GM21526 (cell line): Measurements from ENCODE around the gene RNLS.
A peak's percentile ranks its signal among the peaks of the same experiment; 100 is the strongest.

Source experiments
- ATAC-seq: cut with Tn5 transposase; IDR thresholded peaks from one replicate; pipeline ENCODE4 v1.9.1; 2021; ENCODE audit warnings: moderate library complexity; ENCODE audit not compliant: unreplicated experiment, low FRiP score

The RNLS gene

DNA sequence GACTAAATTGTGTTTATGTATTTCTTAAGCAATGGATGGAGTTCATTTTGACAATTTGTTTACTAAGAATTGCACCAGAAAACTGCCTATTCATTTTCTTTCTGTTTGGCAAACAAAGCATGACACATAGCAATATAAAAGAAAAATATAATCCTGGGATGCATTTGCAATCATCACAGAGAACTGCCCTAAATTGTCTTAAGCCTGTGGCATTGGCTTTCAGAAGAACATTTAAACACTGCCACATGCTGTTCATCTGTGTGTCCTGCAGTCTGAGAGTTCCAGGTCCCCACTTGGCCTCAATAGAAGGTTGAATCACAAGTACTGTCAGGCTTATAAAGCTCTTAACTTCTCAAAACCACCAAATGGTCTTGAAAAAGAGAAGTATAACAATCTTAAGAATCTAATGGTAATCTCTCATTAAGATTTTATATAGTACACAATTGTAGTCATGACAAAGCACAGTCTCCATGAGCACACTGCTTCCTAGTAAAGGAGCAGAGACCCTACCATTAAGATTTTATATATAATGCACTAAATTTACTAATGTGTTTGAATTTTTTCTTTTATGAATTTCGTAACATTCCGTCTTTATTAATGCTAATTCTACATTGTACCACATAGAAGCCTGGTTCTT is 29.9 kb downstream of the RNLS start:
- ATAC-seq: peak; percentile 82

DNA sequence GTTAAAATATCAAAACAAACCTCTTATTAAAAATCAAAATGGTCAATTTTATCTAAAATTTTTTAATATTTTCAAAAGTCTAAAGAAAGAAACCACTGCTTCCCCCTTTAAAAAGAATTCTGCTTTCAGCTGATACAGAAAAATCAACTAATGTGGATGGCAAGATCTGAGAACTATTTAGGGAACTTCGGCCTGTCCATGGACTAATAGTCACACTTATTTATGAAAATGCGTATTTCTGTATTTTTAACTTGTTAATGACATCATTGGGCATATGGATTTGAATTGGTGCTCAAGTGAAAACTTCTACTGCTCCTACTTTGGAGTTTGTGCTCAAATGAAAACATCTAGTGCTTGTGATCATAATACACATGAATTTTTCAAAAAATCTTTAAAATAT is 31.9 kb downstream of the RNLS start:
- ATAC-seq: no peak

DNA sequence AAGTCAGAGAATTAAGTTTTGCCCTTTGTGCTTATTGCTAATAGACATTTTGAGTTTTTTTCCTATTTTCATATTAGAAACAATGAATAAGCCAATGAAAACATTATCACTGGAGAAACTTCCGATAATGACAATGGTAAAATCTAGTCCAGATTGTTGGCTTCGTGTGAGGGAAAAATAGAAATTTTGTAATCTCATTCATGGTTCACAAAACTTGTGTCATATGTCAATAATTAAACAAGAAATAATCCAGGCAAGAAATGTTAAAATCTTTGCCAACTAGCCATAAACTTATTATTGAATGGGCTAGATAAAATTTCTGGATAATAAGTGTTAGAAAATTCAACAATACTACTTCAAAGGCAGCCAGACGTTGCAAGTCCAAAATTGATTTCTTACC is 36.6 kb downstream of the RNLS start:
- ATAC-seq: no peak

DNA sequence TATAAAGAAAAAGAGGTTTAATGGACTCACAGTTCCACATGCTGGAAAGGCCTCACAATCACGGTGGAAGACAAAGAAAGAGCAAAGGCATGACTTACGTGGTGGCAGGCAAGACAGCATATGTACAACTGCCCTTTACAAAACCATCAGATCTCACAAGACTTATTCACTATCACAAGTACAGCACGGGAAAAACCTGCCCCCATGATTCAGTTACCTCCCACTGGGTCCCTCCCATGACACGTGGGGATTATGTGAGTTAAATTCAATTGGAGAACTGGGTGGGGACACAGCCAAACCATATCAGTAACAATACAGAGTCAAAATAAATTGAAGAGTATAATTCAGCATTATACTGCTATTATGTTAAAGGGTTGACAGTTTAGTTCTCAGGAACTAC is 37.8 kb downstream of the RNLS start:
- no peak for ATAC-seq

DNA sequence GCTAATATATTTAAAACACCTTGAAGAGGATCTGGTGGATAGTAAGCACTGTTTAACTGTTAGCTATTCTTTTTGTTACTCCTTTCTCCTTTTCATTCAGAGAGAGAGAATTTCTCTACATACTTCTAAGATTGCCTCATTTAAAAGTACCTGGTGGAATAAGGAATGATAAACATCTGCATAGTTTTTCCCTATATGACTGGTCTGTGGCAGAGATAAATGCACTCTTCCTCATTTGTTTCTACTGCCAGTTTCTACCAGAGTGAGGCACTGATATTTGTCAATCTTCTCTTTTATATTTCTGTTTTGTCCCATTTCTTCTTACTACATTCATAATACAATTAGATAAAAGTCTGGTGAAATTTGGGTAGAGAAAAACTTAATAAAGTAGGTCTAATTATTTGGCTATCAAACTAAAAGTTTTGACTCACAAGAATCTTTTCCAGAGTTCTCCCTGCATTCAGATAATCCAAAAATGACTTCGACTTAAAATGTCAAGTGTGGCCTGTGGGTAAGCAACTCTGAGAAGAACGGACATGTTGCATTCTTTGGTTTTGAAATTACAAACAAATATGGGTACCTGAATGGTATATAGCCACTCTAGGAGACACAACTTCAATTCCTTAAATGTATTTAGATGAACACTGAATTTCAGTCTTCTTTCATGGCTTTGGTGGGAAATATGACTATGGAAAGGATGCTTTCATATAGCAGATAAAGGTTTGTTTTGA is 38.8 kb downstream of the RNLS start:
- no peak for ATAC-seq

DNA sequence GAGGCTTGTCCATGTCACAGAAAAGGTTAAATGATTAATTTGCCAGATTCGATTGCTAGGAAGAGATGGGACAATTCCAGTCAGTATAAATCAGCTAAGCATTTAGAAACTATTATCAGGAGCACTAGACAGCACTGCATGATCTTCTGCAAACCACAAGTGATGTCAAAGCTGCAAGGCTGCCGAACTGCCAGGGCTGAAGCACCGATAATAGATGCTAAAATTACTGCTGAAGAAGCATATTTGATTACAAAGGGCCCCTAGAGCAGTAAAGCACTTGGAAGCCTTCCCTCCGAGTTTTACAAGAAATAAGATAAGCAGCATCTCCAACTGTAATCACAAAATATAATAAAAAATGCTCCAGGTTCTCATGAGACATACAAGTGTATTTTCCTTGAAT is 40.6 kb downstream of the RNLS start:
- no peak for ATAC-seq

DNA sequence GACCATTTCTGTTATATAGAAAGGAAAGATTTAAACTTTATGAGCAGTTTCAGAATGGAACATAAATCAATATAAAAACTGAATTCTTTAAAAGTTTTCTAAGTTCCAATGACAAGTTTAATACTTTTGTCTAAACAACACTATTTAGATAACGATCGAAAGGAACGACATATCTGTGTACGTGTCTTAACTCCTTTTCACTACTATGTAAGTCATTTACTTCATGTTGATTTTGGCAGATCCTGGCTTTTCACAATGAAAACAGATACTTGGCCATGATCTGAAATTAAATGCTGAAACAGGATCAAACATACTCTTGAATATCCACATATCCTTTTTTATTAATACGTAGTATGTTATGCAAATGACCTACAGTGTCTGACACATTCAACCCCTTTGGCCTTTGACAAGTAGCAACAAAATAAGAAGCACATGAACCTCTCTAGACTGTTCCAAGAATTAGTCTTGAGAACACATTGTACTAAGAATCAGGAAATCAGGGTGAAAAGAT is 41.9 kb downstream of the RNLS start:
- ATAC-seq: no peak

DNA sequence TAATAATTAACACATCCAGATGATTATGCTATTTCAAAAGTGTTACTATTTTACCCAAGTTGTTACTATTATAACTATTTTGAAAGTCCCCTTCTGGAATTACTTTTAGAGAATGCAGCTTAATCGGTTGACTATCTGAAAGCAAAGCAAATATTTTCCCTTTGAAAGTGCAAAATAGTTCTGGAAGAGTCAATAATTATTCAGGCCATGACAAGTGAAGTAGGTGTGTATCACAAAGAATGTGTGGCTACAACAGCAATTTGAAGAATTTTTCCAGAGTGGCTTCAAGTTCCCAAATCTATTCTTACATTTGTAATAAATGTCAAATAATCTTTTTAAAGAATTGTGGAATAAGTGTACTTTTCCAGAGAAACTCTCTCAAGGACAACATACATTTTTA is 42.8 kb downstream of the RNLS start:
- no peak for ATAC-seq

DNA sequence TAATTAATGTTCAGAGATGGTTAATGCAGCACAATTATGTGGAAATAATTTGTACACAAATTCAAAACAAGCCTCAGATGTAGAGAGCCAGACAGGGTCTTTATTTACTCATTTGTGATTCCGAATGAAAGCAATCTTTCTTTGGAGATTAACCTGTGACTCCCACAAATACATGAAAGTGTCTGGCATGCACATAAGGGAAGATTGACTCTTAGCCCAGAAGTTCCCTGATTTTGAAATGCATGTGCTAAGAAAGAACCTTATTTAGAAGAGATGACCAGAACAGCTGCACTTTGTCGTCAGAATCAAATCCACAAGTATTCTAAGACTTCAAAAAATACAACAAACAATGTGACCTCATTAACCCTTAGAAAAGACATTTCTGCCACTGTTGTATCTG is 45.1 kb downstream of the RNLS start:
- ATAC-seq: no peak

DNA sequence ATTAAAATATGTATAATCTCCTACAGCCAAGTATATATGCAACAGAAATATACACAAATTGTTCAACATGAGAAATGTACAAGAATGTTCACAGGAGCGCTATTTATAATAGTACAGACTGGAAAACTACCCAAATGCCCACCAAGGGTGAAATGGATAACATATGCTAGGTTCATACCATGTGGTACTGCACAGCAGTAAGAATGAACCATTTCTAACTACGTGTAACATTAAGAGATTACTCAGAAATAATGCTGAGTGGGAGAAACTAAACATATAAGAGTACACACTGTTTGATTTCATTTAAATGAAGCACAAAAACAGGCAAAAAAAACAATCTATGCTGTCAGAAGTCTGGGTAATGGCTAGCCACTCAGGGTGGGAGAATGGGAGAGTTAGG is 45.8 kb downstream of the RNLS start:
- ATAC-seq: no peak

DNA sequence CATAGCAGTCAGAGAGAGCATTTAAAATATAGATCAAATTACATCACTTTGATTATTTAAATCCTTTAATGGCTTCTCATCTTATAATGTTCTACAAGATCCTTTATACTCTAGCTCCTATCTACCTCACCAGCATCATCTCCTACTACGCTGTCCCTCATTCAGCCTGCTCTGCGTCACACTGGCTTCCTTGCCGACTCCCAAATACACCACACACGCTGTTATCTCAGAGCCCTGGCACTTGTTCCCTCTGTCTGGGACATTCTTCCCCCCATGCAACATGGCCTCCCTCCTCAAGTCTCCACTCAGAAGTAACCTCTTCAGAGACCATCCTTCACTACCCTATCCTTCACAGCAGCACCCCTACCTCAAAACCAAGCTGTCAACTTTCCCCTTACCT is 46.7 kb downstream of the RNLS start:
- ATAC-seq: no peak

DNA sequence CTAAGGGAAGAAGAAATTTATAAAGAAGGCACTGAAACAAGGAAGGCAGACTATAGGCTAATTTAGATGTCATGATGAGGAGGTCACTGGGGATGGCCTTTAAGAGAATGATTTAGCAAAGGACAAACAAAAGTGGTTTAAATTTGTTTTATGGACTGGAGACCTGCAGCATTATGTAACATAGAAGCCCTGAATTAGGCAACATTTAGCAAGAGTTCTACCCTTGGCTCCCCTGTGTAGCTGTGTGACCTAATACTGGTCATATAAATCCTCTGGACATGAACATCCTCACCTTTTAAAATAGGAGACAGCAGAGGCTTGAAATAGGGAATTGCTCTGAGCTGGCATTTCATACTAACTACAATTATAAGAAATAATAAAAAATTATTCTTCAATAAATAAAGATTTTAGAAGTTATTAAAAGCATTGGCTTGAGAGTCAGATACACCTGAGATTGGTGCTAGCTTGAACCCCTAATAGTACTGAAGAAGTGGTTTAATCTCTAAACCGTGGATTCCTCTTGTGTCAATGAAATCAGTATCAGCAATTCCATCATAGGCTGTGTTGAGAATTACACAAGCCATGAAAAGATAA is 48.9 kb downstream of the RNLS start:
- no peak for ATAC-seq

DNA sequence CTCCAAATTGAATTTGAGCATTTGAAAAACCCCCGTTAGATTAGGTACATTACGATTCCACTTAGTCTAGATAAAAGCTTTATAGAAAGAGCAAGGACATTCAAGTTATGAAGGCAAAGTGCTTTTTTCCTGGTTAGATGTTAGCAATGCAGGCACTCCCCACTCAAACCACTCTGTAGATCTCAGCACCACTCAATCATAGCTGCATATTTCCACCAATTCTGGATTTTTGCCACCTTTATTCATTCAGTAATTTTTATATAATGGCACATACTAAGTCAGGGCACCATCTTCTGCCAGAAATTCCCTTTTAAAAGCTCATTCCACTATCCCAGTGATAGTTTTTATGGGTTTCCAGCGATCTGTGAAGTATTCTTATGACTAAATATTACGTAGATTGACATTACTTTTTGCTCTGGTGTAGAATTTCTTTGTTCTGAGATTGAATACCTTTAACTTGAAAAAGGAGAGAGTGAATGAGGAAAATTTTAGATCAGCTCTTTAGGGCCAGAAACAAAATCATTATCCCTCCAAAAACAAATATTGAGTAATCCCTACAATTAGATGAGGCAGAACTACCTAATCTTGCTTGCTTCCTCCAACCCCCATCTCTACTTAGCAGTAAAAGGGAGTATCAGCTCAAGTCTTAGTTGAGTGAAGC is 51.6 kb downstream of the RNLS start:
- no peak for ATAC-seq

DNA sequence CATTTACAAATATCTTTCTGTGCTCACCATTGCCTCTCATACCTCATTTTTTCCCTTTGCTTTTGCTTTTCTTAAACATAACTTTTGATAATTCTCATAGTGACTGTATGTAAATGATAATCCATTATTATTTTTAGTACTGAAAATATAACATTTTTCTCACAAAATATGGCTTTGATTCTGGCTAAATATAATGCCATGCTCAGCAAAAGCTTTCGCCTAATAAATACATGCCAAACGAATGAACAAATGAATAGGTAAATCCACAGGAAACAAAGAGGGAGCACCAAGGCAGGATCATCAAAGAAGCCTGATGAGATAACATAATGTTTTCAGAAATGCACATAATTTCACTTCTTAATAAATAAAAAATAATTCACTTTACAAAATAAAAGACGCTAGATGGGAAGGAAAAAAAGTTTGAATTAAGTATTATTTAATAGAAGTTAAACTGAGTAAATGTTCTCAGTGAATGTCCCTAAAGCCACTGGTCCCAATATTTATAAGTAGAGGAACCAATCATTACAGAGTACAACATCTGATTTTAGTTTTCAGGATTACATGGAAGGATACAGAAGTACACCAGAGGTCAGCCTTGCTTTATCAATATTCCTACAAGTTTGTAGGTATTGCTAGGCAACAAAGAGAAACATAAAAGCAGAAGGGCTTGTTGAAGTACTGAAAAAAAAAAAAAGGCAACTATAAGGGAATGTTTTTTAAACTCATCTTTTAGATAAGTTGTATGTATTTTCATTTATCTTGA is 52.3 kb downstream of the RNLS start:
- no peak for ATAC-seq

DNA sequence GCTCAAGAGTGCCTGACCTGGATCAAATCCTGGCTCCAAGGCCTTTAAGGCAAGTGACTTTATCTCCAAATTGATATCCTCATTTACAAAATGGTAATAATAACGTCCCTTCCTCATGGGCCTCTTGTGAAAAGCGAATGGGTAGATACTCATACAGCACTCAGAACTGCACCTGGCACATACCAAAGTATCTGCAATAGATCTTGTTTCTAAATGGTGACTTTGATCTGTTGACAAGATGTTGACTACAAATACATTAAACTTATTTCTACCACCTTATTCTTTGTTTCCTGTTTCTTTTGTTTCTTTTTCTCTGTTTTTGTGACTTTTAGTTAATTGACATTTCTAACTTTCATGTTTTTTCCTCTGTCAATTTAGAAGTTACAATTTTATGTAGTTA is 53.0 kb downstream of the RNLS start:
- no peak for ATAC-seq

DNA sequence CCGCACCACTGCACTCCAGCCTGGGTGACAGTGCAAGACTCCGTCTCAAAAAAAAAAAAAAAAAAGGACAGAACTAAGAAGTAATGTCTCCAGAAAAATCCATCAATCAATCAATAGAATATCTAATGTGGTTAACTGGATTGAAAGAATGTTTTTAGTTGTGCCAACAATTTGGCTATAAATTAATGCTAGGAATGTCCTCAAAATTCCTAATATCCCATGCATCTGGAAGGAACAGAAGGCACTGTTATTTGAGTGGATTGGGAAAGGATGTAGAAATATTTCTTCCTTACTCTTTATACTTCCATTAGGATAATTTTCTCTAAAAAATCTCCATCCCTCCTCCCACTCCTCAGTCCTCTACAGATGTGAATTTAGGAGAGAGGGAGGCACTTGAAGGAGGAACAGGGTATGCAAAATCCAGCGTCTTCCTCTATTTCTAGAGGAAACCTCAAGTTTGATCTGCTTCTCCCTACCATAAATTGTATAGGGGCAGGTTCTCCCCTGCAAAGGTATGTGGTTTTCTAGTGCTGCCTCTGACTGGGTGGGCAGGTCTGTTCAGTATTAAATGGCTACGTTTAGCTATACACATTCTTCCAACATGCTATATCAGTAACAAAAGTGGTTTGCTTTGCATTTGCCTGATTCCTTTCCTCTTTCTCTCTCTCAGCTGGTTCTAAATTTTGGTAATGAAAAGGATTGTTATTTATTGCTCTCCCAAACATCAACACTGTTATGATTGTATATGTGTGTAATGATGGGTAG is 54.1 kb downstream of the RNLS start:
- ATAC-seq: no peak

DNA sequence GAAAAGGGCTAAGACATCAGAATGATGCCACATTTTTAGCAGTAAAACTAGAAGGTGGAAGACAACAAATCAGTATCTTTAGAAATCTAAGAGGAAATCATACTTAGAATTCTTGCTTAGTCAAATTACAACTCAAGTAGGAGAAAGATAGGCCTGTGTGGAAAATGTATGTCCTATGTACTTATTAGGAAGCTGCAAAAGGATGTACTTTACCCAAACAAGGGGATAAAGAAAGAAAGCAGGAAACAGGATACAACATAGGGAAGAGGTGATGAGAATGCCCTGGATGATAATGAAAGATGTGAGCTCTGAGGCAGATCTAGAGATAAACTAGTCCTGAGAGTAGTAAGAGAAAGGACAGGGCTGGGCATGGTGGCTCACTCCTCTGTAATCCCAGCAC is 54.9 kb downstream of the RNLS start:
- ATAC-seq: no peak

DNA sequence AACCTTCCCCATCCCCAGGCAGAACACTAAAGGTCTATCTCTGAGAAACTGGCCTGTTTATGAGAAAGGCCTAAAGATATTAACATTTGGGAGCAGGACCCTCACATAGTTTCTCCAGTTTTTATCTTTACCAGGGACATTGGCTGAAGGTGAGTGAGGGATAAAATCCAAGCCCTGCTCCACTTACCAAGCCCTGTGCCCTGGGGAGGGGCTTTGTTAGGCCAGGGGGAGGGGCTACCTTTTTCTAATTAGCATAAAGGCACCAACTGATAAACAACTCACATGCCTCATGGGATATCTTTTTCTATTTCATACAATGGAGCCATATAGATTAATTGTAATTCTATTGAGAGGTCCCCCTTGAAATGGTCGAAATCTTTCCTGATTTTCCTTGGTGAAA is 55.9 kb downstream of the RNLS start:
- no peak for ATAC-seq

DNA sequence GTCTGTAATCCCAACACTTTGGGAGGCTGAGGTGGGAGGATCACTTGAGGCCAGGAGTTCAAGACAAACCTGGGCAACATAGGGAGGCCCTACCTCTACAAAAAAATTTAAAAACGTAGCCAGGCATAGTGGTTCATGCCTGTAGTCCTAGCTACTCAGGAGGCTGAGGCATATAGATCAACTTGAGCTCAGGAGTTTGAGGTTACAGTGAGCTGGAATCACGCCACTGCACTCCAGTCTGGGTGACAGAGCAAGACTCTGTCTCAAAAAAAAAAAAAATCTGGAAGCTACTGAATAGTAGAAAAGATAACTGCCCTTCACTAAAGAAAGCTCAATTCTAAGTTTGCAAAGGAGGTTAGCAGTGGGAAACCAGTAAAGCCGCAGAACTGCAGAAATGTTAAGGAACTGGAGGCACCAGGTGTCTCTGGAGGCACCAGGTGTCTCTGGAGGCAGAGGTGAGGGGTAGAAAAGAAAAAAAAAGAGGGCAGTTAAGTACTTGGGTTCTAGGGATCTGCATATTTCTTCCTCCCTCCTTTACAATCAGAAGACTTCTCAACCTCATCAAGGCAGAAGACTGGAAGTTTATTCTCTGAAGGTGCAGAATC is 56.5 kb downstream of the RNLS start:
- no peak for ATAC-seq
